Vagina (tissue), 2 donors: ENCODE data around the gene GATA5. TPM values are rescaled to one million over a fixed set of nuclear protein-coding genes. Genes with fewer than 3 reads are reported as not detected.

Source experiments
- DNase-seq, 2 donors: peaks; one replicate each; pipeline ENCODE4 v3.0.0-alpha.2; 2017; ENCODE audit errors: extremely low spot score in 2 of 2
- H3K27ac ChIP-seq: fragments of 200-600 bp; sonication (generic); one replicate; pipeline ENCODE4 v1.5.1; 2019
- H3K27me3 ChIP-seq: fragments of 200-600 bp; sonication (generic); one replicate; pipeline ENCODE4 v1.5.1; 2019
- H3K36me3 ChIP-seq, 2 donors: fragments of 200-600 bp; sonication (generic); one replicate each; pipeline ENCODE4 v1.5.1; 2017 to 2019
- H3K4me1 ChIP-seq: fragments of 200-600 bp; sonication (generic); one replicate; pipeline ENCODE4 v1.5.1; 2019
- H3K4me3 ChIP-seq, 2 donors: fragments of 200-600 bp; sonication (generic); 1 replicate in 1 of 2; 2 replicates in 1 of 2; pipeline ENCODE4 v1.5.1; 2016 to 2019
- H3K9me3 ChIP-seq: fragments of 200-600 bp; sonication (generic); one replicate; pipeline ENCODE4 v1.5.1; 2019
- CTCF ChIP-seq, 3 experiments: fragments of 450-650 bp in 2 of 3; fragments of 200-600 bp in 1 of 3; sonication (generic) in 1 of 3; IDR thresholded peaks; one replicate each; pipeline ENCODE4 v1.5.1; 2017 to 2019; ENCODE audit warnings: antibody characterized with exemption in 3 of 3, mild to moderate bottlenecking in 2 of 3, moderate library complexity in 2 of 3
- POLR2A ChIP-seq, 2 donors: fragments of 450-650 bp; IDR thresholded peaks; one replicate each; pipeline ENCODE4 v1.6.1; 2017; ENCODE audit warnings: antibody characterized with exemption in 2 of 2, mild to moderate bottlenecking in 2 of 2, moderate library complexity in 2 of 2
- POLR2AphosphoS5 ChIP-seq, 2 donors: sonication (generic); formaldehyde crosslinking; IDR thresholded peaks; one replicate each; pipeline ENCODE4 v1.9.0; 2017; ENCODE audit warnings: antibody characterized with exemption in 2 of 2, mild to moderate bottlenecking in 2 of 2, low read depth in 1 of 2; ENCODE audit not compliant: insufficient read depth in 1 of 2
- intact Hi-C: fragments of 100-400 bp; cut with DNase I; formaldehyde crosslinking; loops from one replicate; pipeline ENCODE4 v1.15.1; 2023
- total RNA-seq: library from RNA; depleted of rRNA; stranded (reverse); fragments of >200 nt; gene quantifications from one replicate; pipeline ENCODE4 v1.2.3, GENCODE V29; 2016

GATA5 gene
- total RNA-seq, 1 donor from 2014 or later = 7.9 TPM

- intact Hi-C loops = no loop called here
- Histone ChIP-seq H3K4me1 (no peaks in the 10 kb centered on the region), H3K4me3 (no peak overlapping the region), H3K27me3 (no peaks in the 10 kb centered on the region), H3K36me3 (no peaks in the 10 kb centered on the region), H3K9me3 (no peaks in the 10 kb centered on the region), H3K27ac (no peak overlapping the region)
- DNase-seq = no peak
- TF ChIP-seq POLR2AphosphoS5 (IDR thresholded peaks at IDR 0.05; ENCODE audit: insufficient read depth in 1 of 2, low read depth in 1 of 2) = no peak
- no peak for TF ChIP-seq POLR2A (IDR thresholded peaks at IDR 0.05)
- TF ChIP-seq CTCF (IDR thresholded peaks at IDR 0.05) = no peak
Observed at GRCh38 chr20:62446888-62447869, 28.6 kb downstream of the GATA5 start.

GRCh38 chr20:62446481-62446880 lies 29.3 kb downstream of the GATA5 start:
- Histone ChIP-seq H3K27ac (no peak overlapping the region), H3K4me3 (no peak overlapping the region), H3K36me3 (no peaks in the 10 kb centered on the region), H3K27me3 (no peaks in the 10 kb centered on the region), H3K4me1 (no peaks in the 10 kb centered on the region), H3K9me3 (no peaks in the 10 kb centered on the region)
- no peak for DNase-seq
- intact Hi-C loops = no loop called here
- TF ChIP-seq POLR2A (IDR thresholded peaks at IDR 0.05) (no peak), CTCF (IDR thresholded peaks at IDR 0.05) (no peak), POLR2AphosphoS5 (IDR thresholded peaks at IDR 0.05; ENCODE audit: insufficient read depth in 1 of 2, low read depth in 1 of 2) (no peak)

GRCh38 chr20:62445553-62446340 lies 30.0 kb downstream of the GATA5 start:
- no peak for DNase-seq
- Histone ChIP-seq H3K4me1 (no peaks in the 10 kb centered on the region), H3K36me3 (no peaks in the 10 kb centered on the region), H3K9me3 (no peaks in the 10 kb centered on the region), H3K27ac (no peak overlapping the region), H3K27me3 (no peaks in the 10 kb centered on the region), H3K4me3 (no peak overlapping the region)
- no peak for TF ChIP-seq CTCF (IDR thresholded peaks at IDR 0.05)
- TF ChIP-seq POLR2AphosphoS5 (IDR thresholded peaks at IDR 0.05; ENCODE audit: insufficient read depth in 1 of 2, low read depth in 1 of 2) = no peak
- no peak for TF ChIP-seq POLR2A (IDR thresholded peaks at IDR 0.05)
- intact Hi-C loops = no loop called here

GRCh38 chr20:62444286-62444685 lies 31.5 kb downstream of the GATA5 start:
- TF ChIP-seq POLR2A (IDR thresholded peaks at IDR 0.05) (no peak), POLR2AphosphoS5 (IDR thresholded peaks at IDR 0.05; ENCODE audit: insufficient read depth in 1 of 2, low read depth in 1 of 2) (no peak)
- intact Hi-C loops = no loop called here
- H3K27me3 ChIP-seq = no peaks in the 10 kb centered on the region

GRCh38 chr20:62441987-62442539 lies 33.7 kb downstream of the GATA5 start:
- no peaks in the 10 kb centered on the region for H3K4me1 ChIP-seq
- no peak for DNase-seq
- no peaks in the 10 kb centered on the region for H3K27me3 ChIP-seq
- intact Hi-C loops = no loop called here
- no peaks in the 10 kb centered on the region for H3K36me3 ChIP-seq
- no peak overlapping the region for H3K4me3 ChIP-seq
- no peaks in the 10 kb centered on the region for H3K9me3 ChIP-seq
- H3K27ac ChIP-seq = no peak overlapping the region
- no peak for TF ChIP-seq CTCF (IDR thresholded peaks at IDR 0.05)

More at GRCh38 chr20:62444286-62444685, 31.5 kb downstream of the GATA5 start:
- Histone ChIP-seq H3K4me3 (no peak overlapping the region), H3K4me1 (no peaks in the 10 kb centered on the region), H3K27ac (no peak overlapping the region), H3K36me3 (no peaks in the 10 kb centered on the region), H3K9me3 (no peaks in the 10 kb centered on the region)
- no peak for DNase-seq
